NCI-H69 (cell line): ENCODE measurements around the gene MEX3D.
A peak's percentile ranks its signal among the peaks of the same experiment; 100 is the strongest.
"Not testable (repeated sequence)": the region's sequence is repeated elsewhere in the genome, so short reads cannot be mapped to it uniquely, and the experiment has no call there.

Experiments used
- DNase-seq: peaks from one replicate; lab custom pipeline; 2025; lab: John Stamatoyannopoulos, UW

Gene MEX3D

DNA sequence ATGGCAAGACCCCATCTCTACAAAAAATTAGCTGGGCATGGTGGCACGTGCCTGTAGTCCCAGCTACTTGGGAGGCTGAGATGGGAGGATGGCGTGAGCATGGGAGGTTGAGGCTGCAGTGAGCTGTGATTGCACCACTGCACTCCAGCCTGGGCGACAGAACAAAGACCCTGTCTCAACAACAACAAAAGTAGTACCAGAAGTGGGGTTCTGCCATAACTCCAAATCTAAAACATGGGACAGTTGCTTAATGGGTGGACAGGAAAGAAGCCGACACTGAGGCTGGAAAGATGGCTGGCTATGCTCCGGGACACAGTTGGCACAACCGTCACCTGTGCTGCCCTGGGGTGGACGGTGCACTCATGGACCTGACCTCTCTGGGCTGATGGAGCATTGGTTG, 32.4 kb downstream of the MEX3D start:
- not testable (repeated sequence) for DNase-seq

GRCh38 chr19:1534972-1535371, 33.2 kb downstream of the MEX3D start:
- no peak for DNase-seq

DNA sequence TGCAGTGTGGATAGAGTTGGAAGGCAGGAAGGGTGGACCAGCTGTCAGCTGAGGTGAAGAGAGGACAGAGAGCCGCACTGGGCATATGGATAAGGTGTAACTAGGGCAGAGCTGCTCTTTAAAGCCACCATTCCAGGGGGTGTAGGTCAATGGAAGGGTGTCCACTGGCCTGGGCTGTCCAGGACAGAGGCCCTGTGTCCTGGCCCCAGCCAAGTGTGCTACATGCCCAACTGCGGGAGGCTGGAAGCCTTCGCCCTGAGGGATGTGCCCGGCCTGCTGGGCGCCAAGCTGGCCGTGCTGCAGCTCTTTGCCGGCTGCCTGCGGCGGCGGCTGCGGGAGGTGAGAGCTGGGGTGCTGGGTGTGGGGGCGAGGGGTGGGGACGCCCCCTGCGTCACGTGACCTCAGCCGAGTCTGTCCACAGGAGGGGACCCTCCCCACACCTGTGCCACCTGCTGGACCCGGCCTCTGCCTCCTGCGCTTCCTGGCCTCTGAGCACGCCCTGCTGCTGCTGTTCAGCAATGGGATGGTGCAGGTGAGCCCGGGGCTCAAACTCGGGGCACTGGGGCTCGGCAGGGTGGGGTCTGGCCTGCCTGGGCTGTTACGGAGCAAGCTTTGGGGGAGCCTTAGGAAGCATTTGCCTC, 34.5 kb downstream of the MEX3D start:
- peak; percentile 55 for DNase-seq

DNA sequence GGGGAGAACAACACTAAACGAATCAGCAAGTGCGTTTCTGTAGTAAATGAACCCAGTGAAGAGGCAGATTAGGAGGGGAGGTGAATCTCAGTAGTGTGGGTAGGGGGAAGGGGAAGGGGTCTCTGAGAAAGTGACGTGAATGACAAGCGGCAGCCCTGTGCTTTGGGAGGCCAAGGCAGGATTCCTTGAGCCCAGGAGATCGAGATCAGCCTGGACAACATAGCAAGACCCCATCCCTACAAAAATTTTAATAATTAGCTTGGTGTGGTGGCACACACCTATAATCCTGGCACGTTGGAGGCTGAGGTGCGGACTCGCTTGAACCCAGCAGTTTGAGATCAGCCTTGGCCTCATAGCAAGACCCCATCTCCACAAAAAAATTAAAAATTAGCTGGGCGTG, 36.1 kb downstream of the MEX3D start:
- DNase-seq = no peak

GRCh38 chr19:1531587-1531986, 36.5 kb downstream of the MEX3D start:
- DNase-seq = no peak

DNA sequence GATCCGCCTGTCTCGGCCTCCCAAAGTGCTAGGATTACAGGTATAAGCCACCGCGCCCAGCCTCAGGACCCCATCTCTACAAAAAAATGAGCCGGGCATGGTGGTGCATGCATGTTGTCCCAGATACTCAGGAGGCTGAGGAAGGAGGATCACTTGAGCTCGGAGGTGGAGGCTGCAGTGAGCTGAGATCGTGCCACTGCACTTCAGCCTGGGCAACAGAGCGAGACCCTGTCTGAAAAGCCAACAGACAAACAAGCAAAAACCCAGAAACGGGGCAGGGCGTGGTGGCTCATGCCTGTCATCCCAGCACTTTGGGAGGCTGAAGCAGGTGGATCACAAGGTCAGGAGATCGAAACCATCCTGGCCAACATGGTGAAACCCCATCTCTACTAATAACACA, 37.3 kb downstream of the MEX3D start:
- DNase-seq = not testable (repeated sequence)

DNA sequence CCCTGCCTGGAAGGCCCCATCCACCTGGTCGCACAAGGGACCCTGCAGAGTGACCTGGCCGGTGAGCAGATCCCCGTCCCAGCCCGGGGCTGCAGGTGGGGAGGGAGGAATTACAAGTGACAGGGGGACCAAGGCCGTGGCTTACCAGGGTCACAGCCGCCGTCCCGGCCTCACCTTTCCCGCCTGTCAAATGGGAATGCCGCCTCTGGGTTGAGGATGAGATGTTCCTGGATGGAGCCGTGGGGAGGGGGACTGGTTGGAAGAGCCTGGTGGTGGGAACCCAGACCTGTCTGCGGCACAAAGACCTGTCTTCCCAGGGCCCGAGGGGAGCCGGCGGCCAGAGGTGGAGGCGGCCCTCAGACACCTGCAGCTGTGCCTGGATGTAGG, 38.7 kb downstream of the MEX3D start:
- no peak for DNase-seq

DNA sequence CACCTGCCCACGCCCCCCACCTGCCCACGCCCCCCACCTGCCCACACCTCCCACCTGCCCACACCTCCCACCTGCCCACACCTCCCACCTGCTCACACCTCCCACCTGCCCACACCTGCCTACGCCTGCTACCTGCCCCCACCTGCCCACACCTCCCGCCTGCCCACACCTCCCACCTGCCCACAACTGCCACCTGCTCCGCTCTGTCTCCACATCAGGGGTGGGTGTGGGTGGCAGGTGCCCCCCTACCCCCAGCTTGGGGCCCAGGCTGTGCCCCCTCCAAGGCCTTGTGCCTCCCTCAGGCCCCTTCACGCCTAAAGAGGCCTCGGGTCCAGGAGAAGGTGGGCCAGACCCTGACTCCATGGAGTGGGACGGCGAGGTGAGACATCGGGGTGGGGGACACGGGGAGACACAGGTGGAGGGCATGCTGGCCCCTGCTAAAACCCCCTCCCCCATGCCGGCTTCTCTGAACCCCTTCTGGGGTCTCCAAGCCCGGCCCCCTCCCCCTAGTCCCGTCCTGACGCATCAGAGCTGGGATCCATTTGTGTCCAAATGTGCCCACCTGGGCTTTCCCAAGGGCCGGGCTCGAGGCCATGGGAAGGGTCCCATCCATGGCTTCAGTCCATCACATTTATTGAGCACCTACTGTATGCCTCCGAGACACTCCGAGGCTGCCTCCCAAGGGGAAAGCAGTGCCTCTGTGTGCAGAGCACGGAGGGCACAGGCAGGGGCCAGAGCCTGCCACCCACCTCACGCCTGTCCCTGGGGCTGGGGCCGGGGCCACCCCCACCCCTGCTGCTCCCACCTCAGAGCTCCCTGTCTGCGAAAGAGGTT, 39.3 kb downstream of the MEX3D start:
- no peak for DNase-seq

DNA sequence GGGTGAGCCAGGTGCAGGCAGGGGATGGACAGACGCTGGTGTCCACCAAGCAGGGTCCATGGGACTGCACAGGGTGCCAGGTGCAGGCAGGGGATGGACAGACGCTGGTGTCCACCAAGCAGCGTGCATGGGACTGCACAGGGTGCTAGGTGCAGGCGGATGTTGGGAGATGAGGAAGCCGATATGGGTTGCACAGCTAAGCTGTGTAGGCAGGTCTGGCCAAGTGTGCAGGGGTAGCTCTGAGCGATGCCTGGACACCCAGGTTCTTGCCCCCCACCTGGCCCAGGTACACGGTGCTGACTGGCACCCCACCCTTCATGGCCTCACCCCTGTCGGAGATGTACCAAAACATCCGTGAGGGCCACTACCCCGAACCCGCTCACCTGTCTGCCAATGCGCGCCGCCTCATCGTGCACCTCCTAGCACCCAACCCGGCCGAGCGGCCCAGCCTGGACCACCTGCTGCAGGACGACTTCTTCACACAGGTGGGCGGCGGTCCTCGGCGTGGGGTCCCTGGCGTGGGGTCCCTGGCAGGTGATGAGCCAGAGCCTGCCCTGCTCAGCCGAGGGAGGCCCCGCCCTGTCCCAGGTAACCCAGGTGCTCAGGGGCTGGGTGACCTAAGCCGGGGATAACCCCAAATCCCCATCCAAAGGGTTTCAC, 40.3 kb downstream of the MEX3D start:
- no peak for DNase-seq

- DNase-seq = no peak
These were observed 41.0 kb downstream of the MEX3D start for GRCh38 chr19:1526979-1527649.

DNA sequence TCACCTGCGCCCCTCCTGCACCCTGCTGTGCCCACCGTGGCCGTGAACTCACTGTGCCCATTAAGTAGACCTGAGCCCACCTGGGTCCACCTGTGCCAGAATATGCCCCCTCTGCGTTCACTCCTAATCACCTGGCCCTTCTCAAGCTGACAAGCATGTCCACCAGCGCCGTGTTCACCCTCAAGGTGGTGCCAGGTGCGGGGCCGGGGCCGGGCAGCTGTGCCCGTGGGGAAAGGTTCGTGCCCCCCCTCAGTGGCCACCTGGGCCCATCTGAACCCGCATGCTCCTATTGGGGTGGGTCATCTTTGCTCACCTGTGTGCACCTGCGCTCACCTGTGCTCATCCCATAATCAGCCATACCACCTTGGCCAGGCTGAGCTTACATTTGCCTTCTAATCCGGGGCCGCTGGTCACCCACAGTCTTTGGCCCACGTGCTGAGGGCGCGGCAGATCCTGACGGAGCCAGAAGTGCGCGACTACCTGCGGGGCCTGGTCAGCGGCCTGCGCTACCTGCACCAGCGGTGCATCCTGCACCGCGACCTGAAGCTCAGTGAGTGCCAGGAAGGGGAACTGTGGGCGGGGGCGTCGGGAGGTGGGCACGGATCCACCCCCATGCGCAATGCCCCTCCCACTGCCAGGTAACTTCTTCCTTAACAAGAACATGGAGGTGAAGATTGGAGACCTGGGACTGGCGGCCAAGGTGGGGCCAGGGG, 41.9 kb downstream of the MEX3D start:
- no peak for DNase-seq

DNA sequence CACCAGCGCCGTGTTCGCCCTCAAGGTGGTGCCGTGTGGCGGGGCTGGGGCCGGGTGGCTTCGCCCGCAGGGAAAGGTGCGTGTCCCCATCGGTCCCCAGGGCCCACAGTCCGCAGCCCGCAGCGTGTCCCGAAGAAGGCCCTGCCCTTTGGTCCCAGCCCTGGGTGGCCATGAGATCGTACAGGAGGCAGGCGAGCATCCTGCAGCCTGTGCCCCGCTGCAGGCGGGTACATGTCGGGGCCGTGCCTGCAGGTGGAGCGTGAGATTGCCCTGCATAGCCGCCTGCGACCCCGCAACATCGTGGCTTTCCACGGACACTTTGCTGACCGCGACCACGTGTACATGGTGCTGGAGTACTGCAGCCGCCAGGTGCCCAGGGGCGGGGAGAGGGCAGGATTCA, 42.8 kb downstream of the MEX3D start:
- DNase-seq = no peak

DNA sequence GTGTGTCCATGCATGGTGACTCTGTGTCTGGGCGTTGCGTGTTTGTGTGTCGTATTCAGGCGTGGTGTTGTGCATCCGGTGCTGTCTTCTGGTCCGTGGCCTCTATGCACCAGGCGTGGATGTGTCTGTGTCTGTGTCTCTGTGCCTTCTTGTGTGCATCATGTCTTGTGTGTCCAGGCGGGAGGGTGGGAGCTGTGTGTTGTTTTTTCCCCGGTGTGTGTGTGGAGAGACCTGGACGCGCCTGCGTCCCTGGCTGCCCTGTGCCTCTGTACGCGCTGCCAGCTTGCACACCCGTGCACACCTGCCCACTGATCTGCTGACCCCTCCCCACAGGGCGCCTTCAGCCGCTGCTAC, 43.2 kb downstream of the MEX3D start:
- DNase-seq = no peak

GRCh38 chr19:1524287-1524971, 43.7 kb downstream of the MEX3D start:
- DNase-seq = no peak

DNA sequence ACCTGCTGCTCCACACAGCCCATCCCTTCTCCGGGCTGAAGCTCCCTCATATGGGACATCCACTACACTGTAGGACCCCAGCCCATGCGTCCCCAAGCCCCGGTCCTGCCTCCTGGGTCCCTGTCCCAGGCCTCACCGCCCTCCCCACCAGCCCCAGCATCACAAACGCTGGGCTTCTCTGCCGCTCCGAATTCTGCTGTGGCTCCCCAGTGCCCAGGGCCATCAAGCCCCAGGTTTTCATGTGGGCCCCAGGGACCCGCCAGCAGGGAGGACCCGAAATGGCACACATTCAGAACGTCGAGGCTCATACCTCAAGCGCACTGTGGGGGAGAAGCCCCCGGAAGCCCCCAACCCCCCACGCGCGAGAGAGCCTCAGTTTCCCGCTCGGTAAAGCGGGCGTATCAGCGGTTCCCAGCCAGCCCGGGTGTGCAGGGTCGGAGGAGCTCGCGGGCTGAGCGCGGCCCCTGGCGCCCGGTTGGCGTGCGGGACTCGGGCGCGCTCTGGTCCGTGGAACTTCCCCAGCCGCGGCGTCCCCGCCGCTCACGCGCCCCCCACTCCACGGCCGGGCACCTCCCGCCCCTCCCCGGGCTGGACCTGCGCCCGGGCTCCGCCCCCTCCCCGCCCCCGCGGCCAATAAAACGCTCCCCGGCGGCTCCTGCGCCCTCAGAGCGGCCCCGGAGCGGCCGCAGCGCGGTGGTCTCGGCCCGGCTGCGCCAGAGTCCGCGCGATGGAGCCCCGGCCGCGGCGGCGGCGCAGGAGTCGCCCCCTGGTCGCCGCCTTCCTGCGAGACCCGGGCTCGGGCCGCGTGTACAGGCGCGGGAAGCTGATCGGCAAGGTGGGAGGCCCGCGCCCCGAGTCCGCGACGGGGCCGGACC, 44.5 kb downstream of the MEX3D start, which contains the start of gene PLK5:
Gene PLK5, plus strand, starts transcription at position 666 of the 875 bp plus-strand sequence. CDS start 2,920 bp downstream, outside the sequence.
- no peak for DNase-seq

GRCh38 chr19:1522838-1523237, 45.3 kb downstream of the MEX3D start:
- no peak for DNase-seq

GRCh38 chr19:1522061-1522460, 46.1 kb downstream of the MEX3D start:
- DNase-seq = no peak

DNA sequence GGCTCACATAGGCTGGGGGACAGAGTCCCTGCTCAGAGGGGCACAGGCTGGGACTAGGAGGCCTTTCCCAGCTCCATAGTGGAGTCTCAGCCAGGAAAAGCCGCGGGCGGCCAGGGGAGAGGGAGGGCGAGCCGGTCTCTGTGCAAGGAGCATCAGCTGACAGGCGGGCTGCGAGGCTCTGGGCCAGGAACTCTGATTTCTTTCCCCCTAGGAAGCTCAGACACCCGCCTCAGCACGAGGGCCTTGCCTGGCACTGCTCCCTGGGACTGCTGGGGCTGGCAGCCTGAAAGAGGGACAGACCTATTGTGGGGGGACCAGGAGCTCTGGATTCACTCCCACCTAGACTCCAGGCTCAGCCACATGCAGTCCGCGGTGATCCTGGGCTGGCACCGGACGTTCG, 46.5 kb downstream of the MEX3D start:
- DNase-seq = no peak

GRCh38 chr19:1520203-1520780, 47.8 kb downstream of the MEX3D start:
- no peak for DNase-seq

- DNase-seq = not testable (repeated sequence)
These were observed 48.3 kb downstream of the MEX3D start for GRCh38 chr19:1519802-1520201.
